Measurements from ENCODE around the gene OR6C3. TPM values are rescaled to one million over a fixed set of nuclear protein-coding genes. Genes with fewer than 3 reads are reported as not detected.

OR6C3 gene
- total RNA-seq, 8 experiments from 2014 or later: 0.46 to 0.52 TPM; not detected in 6

Other genes starting within 250 kb of the OR6C3 start
- under 1 TPM in 5 of 8 experiments, not detected in 3; 0.20 to 0.38 (median 0.24) TPM for gene OR9K2, start 204.3 kb upstream of the OR6C3 start, total RNA-seq
- under 1 TPM in 1 of 8 experiments, not detected in 7; 0.21 TPM for gene OR10A7, start 109.7 kb upstream of the OR6C3 start, total RNA-seq
- gene OR6C74, start 86.1 kb upstream of the OR6C3 start, total RNA-seq: not detected
- under 1 TPM in 1 of 8 experiments, not detected in 7; 0.24 TPM for gene OR6C6, start 34.2 kb upstream of the OR6C3 start, total RNA-seq
- under 1 TPM in 2 of 8 experiments, not detected in 6; 0.09 to 0.28 TPM for gene OR6C1, start 16.4 kb upstream of the OR6C3 start, total RNA-seq
- under 1 TPM in 5 of 8 experiments, not detected in 3; 0.05 to 0.49 (median 0.21) TPM for gene OR6C75, start 32.2 kb downstream of the OR6C3 start, total RNA-seq
- not detected for gene OR6C65, start 69.8 kb downstream of the OR6C3 start, total RNA-seq
- under 1 TPM in 1 of 8 experiments, not detected in 7; 0.33 TPM for gene OR6C76, start 95.5 kb downstream of the OR6C3 start, total RNA-seq
- gene OR6C2, start 113.3 kb downstream of the OR6C3 start, total RNA-seq: under 1 TPM in 2 of 8 experiments, not detected in 6; 0.20 to 0.38 TPM
- gene OR6C70, start 139.4 kb downstream of the OR6C3 start, total RNA-seq: under 1 TPM in 1 of 8 experiments, not detected in 7; 0.33 TPM
- not detected for gene OR6C68, start 161.6 kb downstream of the OR6C3 start, total RNA-seq
- under 1 TPM in 3 of 8 experiments, not detected in 5; 0.10 to 0.28 (median 0.21) TPM for gene OR6C4, start 218.9 kb downstream of the OR6C3 start, total RNA-seq
- under 1 TPM in 1 of 8 experiments, not detected in 7; 0.28 TPM for gene OR2AP1, start 241.7 kb downstream of the OR6C3 start, total RNA-seq